Keratinocyte (primary cell): ENCODE measurements around the gene DRAP1.

Experiments
- CTCF ChIP-seq, 3 experiments: IDR thresholded peaks in 1 of 3; conservative IDR thresholded peaks in 1 of 3; optimal IDR thresholded peaks in 1 of 3; 2 replicates in 2 of 3; 3 replicates in 1 of 3; pipeline versions ENCODE3 to v1.5.1; 2011; ENCODE audit warnings: low read length in 3 of 3, mild to moderate bottlenecking in 3 of 3, moderate library complexity in 2 of 3, control low read depth in 1 of 3, inconsistent platforms in 1 of 3; ENCODE audit not compliant: insufficient read depth in 2 of 3; ENCODE audit errors: extremely low read depth in 1 of 3
- EZH2 ChIP-seq: IDR thresholded peaks from one replicate; pipeline ENCODE4 v1.6.1; 2012; ENCODE audit warnings: inconsistent platforms, mild to moderate bottlenecking, low read length, moderate library complexity

- TF ChIP-seq CTCF (optimal IDR thresholded peaks at IDR 0.05 in 1 of 3, IDR thresholded peaks at IDR 0.05 in 1 of 3, conservative IDR thresholded peaks at IDR 0.05 in 1 of 3; ENCODE audit: extremely low read depth in 1 of 3, insufficient read depth in 2 of 3, low read length in 3 of 3) (no peak), EZH2 (no peak)
Measured at GRCh38 chr11:65946655-65947054, 27.4 kb downstream of the DRAP1 start.
